Panc1 (cell line): ENCODE data around the gene DHRSX. TPM values are rescaled to one million over a fixed set of nuclear protein-coding genes. Genes with fewer than 3 reads are reported as not detected.
"Not testable (repeated sequence)": the region's sequence is repeated elsewhere in the genome, so short reads cannot be mapped to it uniquely, and the experiment has no call there.

ENCODE experiments used
- ATAC-seq: fragments of 200-7000 bp; cut with Tn5 transposase; 2 replicates; pipeline ENCODE4 v1.9.1; 2020; ENCODE audit warnings: mild to moderate bottlenecking, moderate library complexity
- BruUV-seq: library from RNA; stranded (reverse); fragments of 400-500 nt; replicated peaks from 2 replicates; lab custom pipeline; 2021; lab: Mats Ljungman, UMichigan
- CTCF ChIA-PET: fragments of 300-600 bp; sonication (Branson Sonifier 250); formaldehyde crosslinking; loops from one replicate; lab custom pipeline; 2022; ENCODE audit warnings: antibody characterized with exemption; lab: Charles Lee
- POLR2A ChIA-PET: fragments of 300-600 bp; sonication (Branson Sonifier 250); formaldehyde crosslinking; loops from one replicate; lab custom pipeline; 2022; ENCODE audit warnings: antibody characterized with exemption; lab: Charles Lee
- DNase-seq: peaks from one replicate; pipeline ENCODE4 v3.0.0-alpha.2; 2010; ENCODE audit warnings: low read depth, low spot score
- H3K27ac ChIP-seq: 2 replicates; pipeline ENCODE4 v1.5.1; 2011; ENCODE audit warnings: mild to moderate bottlenecking, low read length, inconsistent platforms
- H3K27me3 ChIP-seq: fragments of 200-500 bp; sonication (Bioruptor generic); 2 replicates; pipeline ENCODE4 v1.6.0; 2014; ENCODE audit warnings: low read length, inconsistent platforms; ENCODE audit not compliant: control insufficient read depth, insufficient read depth
- H3K36me3 ChIP-seq: fragments of 200-500 bp; sonication (Bioruptor generic); 2 replicates; pipeline ENCODE4 v1.5.1; 2014; ENCODE audit warnings: inconsistent platforms, mild to moderate bottlenecking, low read length, moderate library complexity; ENCODE audit not compliant: control insufficient read depth, insufficient read depth
- H3K4me1 ChIP-seq: 2 replicates; pipeline ENCODE4 v1.5.1; 2011; ENCODE audit warnings: inconsistent platforms, mild to moderate bottlenecking, low read length, moderate library complexity; ENCODE audit not compliant: control insufficient read depth, insufficient read depth
- H3K4me3 ChIP-seq, 2 experiments: 2 replicates each; pipeline ENCODE4 v1.5.1; 2011 to 2012; ENCODE audit warnings: low read depth in 2 of 2, low read length in 2 of 2, mild to moderate bottlenecking in 2 of 2, inconsistent platforms in 1 of 2, moderate library complexity in 1 of 2
- H3K9me3 ChIP-seq: fragments of 200-500 bp; sonication (Bioruptor generic); 2 replicates; pipeline ENCODE4 v1.5.1; 2014; ENCODE audit warnings: low read depth, mild to moderate bottlenecking, inconsistent platforms, low read length, moderate library complexity; ENCODE audit not compliant: control insufficient read depth, insufficient read depth
- CTCF ChIP-seq: fragments of 450-650 bp; IDR thresholded peaks from 2 replicates; pipeline ENCODE4 v1.5.1; 2017; ENCODE audit warnings: mild to moderate bottlenecking
- POLR2AphosphoS5 ChIP-seq: IDR thresholded peaks from 2 replicates; pipeline ENCODE4 v1.6.1; 2012; ENCODE audit warnings: mild to moderate bottlenecking, low read depth, low read length, moderate library complexity
- REST ChIP-seq, 2 experiments: IDR thresholded peaks; 2 replicates each; pipeline ENCODE4 v1.6.1; 2011 to 2012; ENCODE audit warnings: low read depth in 2 of 2, control low read depth in 1 of 2, low read length in 1 of 2, mild to moderate bottlenecking in 1 of 2, moderate library complexity in 1 of 2; ENCODE audit not compliant: insufficient read depth in 1 of 2
- SIN3A ChIP-seq: IDR thresholded peaks from 2 replicates; pipeline ENCODE4 v1.6.1; 2012; ENCODE audit warnings: low read depth, mild to moderate bottlenecking, low read length, moderate library complexity, borderline replicate concordance; ENCODE audit not compliant: insufficient read depth
- TCF7L2 ChIP-seq: IDR thresholded peaks from 2 replicates; pipeline ENCODE4 v1.6.1; 2011; ENCODE audit warnings: mild to moderate bottlenecking, low read depth, low read length, inconsistent platforms
- in situ Hi-C: cut with HindIII; loops from 2 replicates; pipeline ENCODE4 v1.10.0; 2016; ENCODE audit warnings: low sequenced_read_pairs, low pct_unique_long_range_greater_than_20kb
- intact Hi-C: fragments of 100-400 bp; cut with micrococcal nuclease; formaldehyde crosslinking; loops from one replicate; pipeline ENCODE4 v1.10.0; 2022; ENCODE audit not compliant: unreplicated experiment
- total RNA-seq: library from RNA; stranded (reverse); gene quantifications from one replicate; pipeline ENCODE4 v1.2.1, GENCODE V29; 2021; ENCODE audit not compliant: unreplicated experiment

Gene DHRSX
- total RNA-seq, 1 experiment from 2014 or later, result 20.1 TPM

GRCh38 chrX:2471641-2472040, 29.1 kb downstream of the DHRSX start:
- Histone ChIP-seq H3K4me3 (no peak overlapping the region), H3K27me3 (no peaks in the 10 kb centered on the region), H3K4me1 (no peaks in the 10 kb centered on the region), H3K27ac (no peak overlapping the region), H3K36me3 (no peaks in the 10 kb centered on the region), H3K9me3 (no peaks in the 10 kb centered on the region)
- ATAC-seq (no peak), DNase-seq (no peak)
- CTCF ChIA-PET, result no interaction called here
- in situ Hi-C loops (no loop called here), intact Hi-C loops (no loop called here)
- no peak for TF ChIP-seq REST (IDR thresholded peaks at IDR 0.05; ENCODE audit: insufficient read depth in 1 of 2, low read depth in 2 of 2, low read length in 1 of 2)
- TF ChIP-seq POLR2AphosphoS5, result no peak
- no peak for TF ChIP-seq CTCF
- no peak for TF ChIP-seq SIN3A
- no peak for TF ChIP-seq TCF7L2
- BruUV-seq, result no TSS peak
- POLR2A ChIA-PET, result no interaction called here

GRCh38 chrX:2471126-2471525, 29.6 kb downstream of the DHRSX start:
- H3K27me3 ChIP-seq, H3K4me1 ChIP-seq, H3K9me3 ChIP-seq, BruUV-seq, DNase-seq, CTCF ChIA-PET, ATAC-seq, H3K27ac ChIP-seq, H3K4me3 ChIP-seq, in situ Hi-C loops, H3K36me3 ChIP-seq, intact Hi-C loops, POLR2A ChIA-PET: not testable (repeated sequence)

GRCh38 chrX:2469852-2470251, 30.9 kb downstream of the DHRSX start:
- intact Hi-C loops, H3K27ac ChIP-seq, H3K36me3 ChIP-seq, H3K4me3 ChIP-seq, H3K27me3 ChIP-seq, CTCF ChIA-PET, BruUV-seq, ATAC-seq, H3K4me1 ChIP-seq, DNase-seq, POLR2A ChIA-PET, in situ Hi-C loops, H3K9me3 ChIP-seq: not testable (repeated sequence)
